ENCODE measurements around the gene FAM222B. TPM values are rescaled to one million over a fixed set of nuclear protein-coding genes. Genes with fewer than 3 reads are reported as not detected.

Gene FAM222B
- total RNA-seq, 1 donor from 2014 or later, result 3.2 TPM

DNA sequence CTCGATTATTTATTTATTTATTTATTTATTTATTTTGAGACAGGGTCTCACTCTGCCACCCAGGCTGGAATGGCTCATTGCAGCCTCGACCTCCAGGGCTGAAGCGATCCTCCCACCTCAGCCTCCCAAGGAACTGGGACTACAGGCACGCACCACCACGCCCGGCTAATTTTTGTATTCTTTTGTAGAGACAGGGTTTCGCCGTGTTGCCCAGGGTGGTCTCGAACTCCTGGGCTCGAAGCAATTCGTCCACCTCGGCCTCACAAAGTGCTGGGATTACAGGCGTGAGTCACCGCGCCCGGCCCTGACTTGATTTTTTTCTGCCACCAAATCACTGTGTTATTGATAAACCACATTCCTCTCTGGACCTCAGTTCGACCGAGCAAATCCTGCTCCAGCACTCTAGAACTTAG lies 123.6 kb downstream of the FAM222B start:
- peaks cover 26% of the 10 kb centered on the region for H3K36me3 ChIP-seq (ENCODE audit: control insufficient read depth, insufficient read depth, low read length)
- peak overlapping the region; percentile 11 for H3K4me3 ChIP-seq (ENCODE audit: low read depth, low read length)
- FAIRE-seq, result no peak
- DNase-seq (ENCODE audit: low read depth), result no peak
- TF ChIP-seq CTCF (IDR thresholded peaks at IDR 0.05; ENCODE audit: insufficient read depth, low read length, severe bottlenecking), result no peak
- H3K27me3 ChIP-seq (ENCODE audit: control insufficient read depth, insufficient read depth, low read length), result no peaks in the 10 kb centered on the region

DNA sequence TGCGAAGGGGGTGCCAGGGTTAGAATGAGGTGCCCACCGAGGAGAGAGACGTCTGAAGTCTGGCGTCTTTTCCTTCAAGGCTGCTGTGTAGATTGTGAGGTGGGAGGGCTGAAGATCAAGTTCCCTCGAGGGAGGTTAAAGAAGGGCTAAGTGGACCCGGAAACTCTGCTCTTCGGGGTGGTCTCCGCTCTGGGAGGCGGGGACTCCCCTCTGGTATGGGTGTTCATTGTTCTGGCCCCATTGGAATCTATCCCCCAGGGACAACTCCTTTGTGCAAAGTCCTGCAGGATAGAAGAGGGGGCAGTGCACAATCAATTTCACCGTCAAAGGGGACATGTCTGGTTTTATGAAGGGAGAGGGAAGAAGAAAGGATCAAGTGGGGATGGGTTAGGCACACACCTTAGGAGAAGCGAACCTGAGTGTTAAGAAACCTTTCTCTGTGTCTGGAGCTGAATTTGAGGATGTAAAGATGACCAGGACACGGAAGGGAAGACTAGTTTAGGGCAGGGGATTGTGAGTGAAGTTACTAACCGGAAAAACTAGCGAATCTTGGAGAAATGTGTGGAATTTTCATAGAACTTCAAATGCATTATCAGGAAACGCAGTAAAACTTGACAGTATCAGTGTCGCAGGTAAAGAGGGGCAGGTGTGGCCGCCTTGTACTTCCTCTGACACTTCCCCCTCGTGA lies 124.1 kb downstream of the FAM222B start:
- H3K36me3 ChIP-seq (ENCODE audit: control insufficient read depth, insufficient read depth, low read length), result peaks cover 25% of the 10 kb centered on the region
- H3K27me3 ChIP-seq (ENCODE audit: control insufficient read depth, insufficient read depth, low read length), result no peaks in the 10 kb centered on the region
- peak overlapping the region; percentile 63 for H3K4me3 ChIP-seq (ENCODE audit: low read depth, low read length)
- FAIRE-seq, result no peak
- no peak for TF ChIP-seq CTCF (IDR thresholded peaks at IDR 0.05; ENCODE audit: insufficient read depth, low read length, severe bottlenecking)
- DNase-seq (ENCODE audit: low read depth), result no peak

DNA sequence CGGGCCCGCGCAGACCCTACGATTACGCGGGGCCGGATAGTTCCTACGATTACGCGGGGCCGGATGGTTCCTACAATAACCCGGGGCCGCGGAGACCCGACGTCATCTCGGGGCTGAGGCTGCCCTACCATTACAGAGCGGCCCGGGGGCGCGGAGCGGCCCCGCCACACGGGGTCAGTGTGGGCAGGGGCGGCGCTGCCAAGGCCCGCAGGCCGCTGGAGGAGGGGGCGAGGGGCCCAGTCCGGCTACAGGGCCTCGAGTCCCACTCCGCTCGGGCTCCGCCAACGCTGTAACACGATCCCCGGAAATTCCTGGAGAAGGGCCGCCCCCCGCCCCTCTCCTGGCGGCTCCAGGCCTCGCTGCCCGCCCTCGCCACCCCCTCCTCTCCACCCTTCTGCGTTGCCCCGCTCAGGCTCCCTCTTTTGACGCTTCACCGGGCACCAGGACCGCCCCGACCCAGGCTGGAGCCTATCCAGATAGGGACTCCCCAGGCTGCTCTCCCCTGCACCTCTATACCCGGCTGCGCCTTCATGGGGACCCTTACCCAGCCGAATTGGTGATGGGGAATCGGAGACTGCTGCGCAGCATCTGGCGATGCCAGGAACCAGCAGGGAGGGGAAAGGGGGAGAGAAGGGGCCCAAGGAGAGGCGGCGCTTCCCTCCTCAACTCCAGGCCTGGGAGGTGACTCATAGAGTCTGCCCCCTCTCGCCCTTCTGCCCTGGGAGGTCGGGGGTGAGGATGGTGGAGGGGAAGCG lies 124.8 kb downstream of the FAM222B start, which contains the start of gene RAB34:
TSS of gene RAB34 (minus strand) at position 291 of the 755 bp plus-strand sequence. CDS start 602 bp downstream, outside the sequence.
- Histone ChIP-seq H3K4me3 (ENCODE audit: low read depth, low read length) (peak within 1 kb of the TSS; percentile 63), H3K27me3 (ENCODE audit: control insufficient read depth, insufficient read depth, low read length) (no peaks in the 10 kb centered on the region), H3K36me3 (ENCODE audit: control insufficient read depth, insufficient read depth, low read length) (peaks cover 19% of the 10 kb centered on the region)
- peak; percentile 61 for DNase-seq (ENCODE audit: low read depth)
- no peak for FAIRE-seq
- peak; percentile 49 for TF ChIP-seq CTCF (IDR thresholded peaks at IDR 0.05; ENCODE audit: insufficient read depth, low read length, severe bottlenecking)

GRCh38 chr17:28716740-28717577 lies 125.6 kb downstream of the FAM222B start:
- FAIRE-seq (no peak), DNase-seq (ENCODE audit: low read depth) (no peak)
- Histone ChIP-seq H3K4me3 (ENCODE audit: low read depth, low read length) (peak overlapping the region; percentile 63), H3K27me3 (ENCODE audit: control insufficient read depth, insufficient read depth, low read length) (no peaks in the 10 kb centered on the region), H3K36me3 (ENCODE audit: control insufficient read depth, insufficient read depth, low read length) (peaks cover 15% of the 10 kb centered on the region)
- TF ChIP-seq CTCF (IDR thresholded peaks at IDR 0.05; ENCODE audit: insufficient read depth, low read length, severe bottlenecking), result no peak

- FAIRE-seq, result no peak
- peaks cover 10% of the 10 kb centered on the region for H3K36me3 ChIP-seq (ENCODE audit: control insufficient read depth, insufficient read depth, low read length)
- no peak for DNase-seq (ENCODE audit: low read depth)
- H3K27me3 ChIP-seq (ENCODE audit: control insufficient read depth, insufficient read depth, low read length), result no peaks in the 10 kb centered on the region
- no peak overlapping the region for H3K4me3 ChIP-seq (ENCODE audit: low read depth, low read length)
- no peak for TF ChIP-seq CTCF (IDR thresholded peaks at IDR 0.05; ENCODE audit: insufficient read depth, low read length, severe bottlenecking)
Measured at GRCh38 chr17:28715217-28715616, 127.4 kb downstream of the FAM222B start.
